Hepatocyte (in vitro differentiated cells): ENCODE measurements around the gene OR2AG2. TPM values are rescaled to one million over a fixed set of nuclear protein-coding genes. Genes with fewer than 3 reads are reported as not detected.

Source experiments
- DNase-seq: peaks from one replicate; pipeline ENCODE4 v3.0.0-alpha.2; 2016; ENCODE audit warnings: low spot score
- H2AFZ ChIP-seq: fragments of 200-600 bp; sonication (generic); 2 replicates; pipeline ENCODE4 v1.6.0; 2016; ENCODE audit warnings: antibody characterized with exemption, mild to moderate bottlenecking
- H3K27ac ChIP-seq: fragments of 200-600 bp; sonication (generic); 2 replicates; pipeline ENCODE4 v1.5.1; 2016; ENCODE audit warnings: mild to moderate bottlenecking
- H3K27me3 ChIP-seq: fragments of 200-600 bp; sonication (generic); 2 replicates; pipeline ENCODE4 v1.6.1; 2016
- H3K36me3 ChIP-seq: fragments of 200-600 bp; sonication (generic); replicated peaks from 2 replicates; pipeline ENCODE4 v1.5.1; 2016; ENCODE audit warnings: low read depth; ENCODE audit not compliant: insufficient read depth
- H3K4me1 ChIP-seq: fragments of 200-600 bp; sonication (generic); 2 replicates; pipeline ENCODE4 v1.5.1; 2016; ENCODE audit warnings: mild to moderate bottlenecking, moderate library complexity; ENCODE audit not compliant: insufficient read depth
- H3K4me2 ChIP-seq: fragments of 200-600 bp; sonication (generic); 2 replicates; pipeline ENCODE4 v1.6.0; 2016
- H3K4me3 ChIP-seq: fragments of 200-600 bp; sonication (generic); 2 replicates; pipeline ENCODE4 v1.5.1; 2016; ENCODE audit warnings: mild to moderate bottlenecking
- H3K79me2 ChIP-seq: fragments of 200-600 bp; sonication (generic); 2 replicates; pipeline ENCODE4 v1.6.0; 2017; ENCODE audit warnings: mild to moderate bottlenecking
- H3K9me2 ChIP-seq: fragments of 200-600 bp; sonication (generic); replicated peaks from 2 replicates; pipeline ENCODE4 v1.6.0; 2017; ENCODE audit warnings: mild to moderate bottlenecking; ENCODE audit not compliant: insufficient read depth
- H3K9me3 ChIP-seq: fragments of 200-600 bp; sonication (generic); 2 replicates; pipeline ENCODE4 v1.5.1; 2016; ENCODE audit warnings: low read depth, mild to moderate bottlenecking
- H4K20me1 ChIP-seq: fragments of 200-600 bp; sonication (generic); 2 replicates; pipeline ENCODE4 v1.6.0; 2016; ENCODE audit warnings: mild to moderate bottlenecking; ENCODE audit not compliant: insufficient read depth, poor library complexity, severe bottlenecking
- EZH2 ChIP-seq: fragments of 200-600 bp; sonication (generic); IDR thresholded peaks from 2 replicates; pipeline ENCODE4 v1.6.1; 2016; ENCODE audit warnings: antibody characterized with exemption, mild to moderate bottlenecking, borderline replicate concordance
- EZH2phosphoT487 ChIP-seq: fragments of 200-600 bp; sonication (generic); IDR thresholded peaks from one replicate; pipeline ENCODE4 v1.6.1; 2018; ENCODE audit warnings: antibody characterized with exemption, mild to moderate bottlenecking, low read depth, moderate library complexity; ENCODE audit not compliant: unreplicated experiment, severe bottlenecking
- WGBS: methylation state at CpG from one replicate; pipeline ENCODE4 v1.1.6; 2016; ENCODE audit warnings: low lambda C conversion rate; ENCODE audit errors: missing lambda C conversion rate; 5-methylcytosine and 5-hydroxymethylcytosine counted together
- polyA plus RNA-seq: library from polyadenylated mRNA; unstranded; fragments of >200 nt; fragmentation: Nextera tagmentation; extraction: Ambion mirVana; gene quantifications from 2 replicates; pipeline ENCODE4 v1.2.1, GENCODE V29; 2016
- total RNA-seq: library from RNA; depleted of rRNA; stranded (reverse); fragments of >200 nt; gene quantifications from 2 replicates; pipeline ENCODE4 v1.2.3, GENCODE V29; 2014
- TF ChIP-seq, protein P1 (sequence below): fragments of 200-600 bp; sonication (generic); IDR thresholded peaks from 2 replicates; pipeline ENCODE4 v1.5.1; 2016; ENCODE audit warnings: antibody characterized with exemption, mild to moderate bottlenecking; ENCODE audit not compliant: poor library complexity

The OR2AG2 gene
- total and polyA plus RNA-seq, 2 experiments from 2014 or later: 0.27 TPM; not detected in 1

DNA sequence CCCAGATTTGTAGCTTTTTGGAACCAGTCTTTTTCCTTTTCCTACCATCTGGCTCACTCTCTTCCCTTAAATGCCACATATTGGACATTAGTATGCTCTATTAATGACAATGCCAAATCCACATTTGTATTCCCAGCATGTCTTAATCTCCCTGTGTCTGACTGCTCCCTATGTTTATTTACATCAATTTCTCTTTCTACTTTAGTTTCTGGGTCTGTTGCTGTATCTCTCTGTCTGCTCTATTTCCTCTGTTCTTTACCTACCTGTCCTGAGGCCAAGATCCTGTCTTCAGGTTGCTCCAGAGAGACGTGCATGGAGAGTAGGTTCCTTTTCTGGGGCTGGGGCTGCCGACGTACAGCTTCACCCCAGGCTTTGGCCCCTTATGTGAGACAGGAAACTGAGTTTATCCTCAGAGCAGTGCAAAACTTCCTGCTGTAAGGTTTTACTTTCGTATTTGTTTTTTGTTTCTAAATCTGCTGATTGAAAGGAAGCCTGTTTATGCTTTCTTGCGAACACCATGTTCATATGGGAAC lies 25.6 kb downstream of the OR2AG2 start:
- Histone ChIP-seq H4K20me1 (no peaks in the 10 kb centered on the region), H3K4me2 (peak overlapping the region; percentile 39), H3K4me3 (no peak overlapping the region), H3K36me3 (no peaks in the 10 kb centered on the region), H3K79me2 (no peaks in the 10 kb centered on the region), H3K27me3 (no peaks in the 10 kb centered on the region), H2AFZ (peak overlapping the region; percentile 29), H3K4me1 (no peaks in the 10 kb centered on the region), H3K27ac (no peak overlapping the region), H3K9me2 (no peaks in the 10 kb centered on the region), H3K9me3 (no peaks in the 10 kb centered on the region)
- DNase-seq: no peak
- 71% methylated on average over 5 of the region's 5 CpGs for WGBS
- no peak for TF ChIP-seq EZH2
- TF ChIP-seq, protein P1, sequence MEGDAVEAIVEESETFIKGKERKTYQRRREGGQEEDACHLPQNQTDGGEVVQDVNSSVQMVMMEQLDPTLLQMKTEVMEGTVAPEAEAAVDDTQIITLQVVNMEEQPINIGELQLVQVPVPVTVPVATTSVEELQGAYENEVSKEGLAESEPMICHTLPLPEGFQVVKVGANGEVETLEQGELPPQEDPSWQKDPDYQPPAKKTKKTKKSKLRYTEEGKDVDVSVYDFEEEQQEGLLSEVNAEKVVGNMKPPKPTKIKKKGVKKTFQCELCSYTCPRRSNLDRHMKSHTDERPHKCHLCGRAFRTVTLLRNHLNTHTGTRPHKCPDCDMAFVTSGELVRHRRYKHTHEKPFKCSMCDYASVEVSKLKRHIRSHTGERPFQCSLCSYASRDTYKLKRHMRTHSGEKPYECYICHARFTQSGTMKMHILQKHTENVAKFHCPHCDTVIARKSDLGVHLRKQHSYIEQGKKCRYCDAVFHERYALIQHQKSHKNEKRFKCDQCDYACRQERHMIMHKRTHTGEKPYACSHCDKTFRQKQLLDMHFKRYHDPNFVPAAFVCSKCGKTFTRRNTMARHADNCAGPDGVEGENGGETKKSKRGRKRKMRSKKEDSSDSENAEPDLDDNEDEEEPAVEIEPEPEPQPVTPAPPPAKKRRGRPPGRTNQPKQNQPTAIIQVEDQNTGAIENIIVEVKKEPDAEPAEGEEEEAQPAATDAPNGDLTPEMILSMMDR: no peak
- no peak for TF ChIP-seq EZH2phosphoT487

DNA sequence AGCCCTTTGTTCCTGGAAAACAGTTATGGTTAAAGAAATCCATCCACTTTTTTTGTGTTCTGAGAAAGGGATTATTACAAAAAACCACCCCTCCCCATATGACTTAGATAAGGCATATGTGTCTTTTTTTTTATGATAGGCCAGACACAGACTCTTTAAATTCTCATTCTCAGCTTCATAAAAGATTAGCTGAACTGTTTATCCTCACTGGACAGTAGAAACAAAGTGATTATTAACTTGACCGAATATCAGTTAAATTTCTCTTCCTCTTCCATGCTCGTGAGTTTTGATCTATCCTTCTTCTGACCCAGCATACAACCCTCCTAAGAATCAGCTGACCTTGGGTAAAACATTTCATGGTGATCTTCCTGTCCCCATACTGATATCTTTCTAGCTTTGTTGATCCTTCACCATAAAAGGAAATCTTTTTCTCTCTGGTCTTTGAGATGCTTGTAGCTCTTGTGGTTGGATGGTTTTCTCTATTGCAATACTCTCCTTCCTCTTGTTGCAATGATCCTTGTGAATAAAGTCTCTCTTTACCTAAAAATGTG lies 26.2 kb downstream of the OR2AG2 start:
- no peak for DNase-seq
- Histone ChIP-seq H2AFZ (no peak overlapping the region), H3K27me3 (no peaks in the 10 kb centered on the region), H3K4me1 (no peaks in the 10 kb centered on the region), H3K9me3 (no peaks in the 10 kb centered on the region), H4K20me1 (no peaks in the 10 kb centered on the region), H3K9me2 (no peaks in the 10 kb centered on the region), H3K36me3 (no peaks in the 10 kb centered on the region), H3K79me2 (no peaks in the 10 kb centered on the region), H3K4me2 (peak overlapping the region; percentile 39), H3K27ac (no peak overlapping the region), H3K4me3 (no peak overlapping the region)
- TF ChIP-seq EZH2: no peak
- WGBS: 89% methylated on average over 2 of the region's 2 CpGs

DNA sequence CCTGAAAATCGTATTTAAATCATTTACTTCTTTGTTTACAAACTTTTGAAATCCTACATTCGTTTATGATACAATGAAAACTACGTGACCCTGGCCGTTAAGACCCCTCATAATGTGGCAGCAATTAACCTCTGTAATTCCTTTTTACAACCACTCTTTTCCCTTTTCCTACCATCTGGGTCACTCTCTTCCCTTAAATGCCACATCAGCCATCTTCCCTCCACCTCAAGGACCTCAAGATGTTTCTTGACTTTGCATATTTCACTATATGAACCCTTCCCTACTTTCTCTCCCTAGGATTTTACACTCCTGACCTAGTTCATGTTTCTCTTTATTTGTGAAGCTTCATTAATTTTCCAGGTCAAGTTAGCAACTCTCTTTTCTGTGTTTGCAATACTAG lies 26.8 kb downstream of the OR2AG2 start:
- no peaks in the 10 kb centered on the region for H4K20me1 ChIP-seq
- H3K9me3 ChIP-seq: no peaks in the 10 kb centered on the region
- H3K4me3 ChIP-seq: no peak overlapping the region
- no peak overlapping the region for H2AFZ ChIP-seq
- 75% methylated on average over 4 of the region's 4 CpGs for WGBS
- DNase-seq: no peak
- TF ChIP-seq, protein P1: no peak
- TF ChIP-seq EZH2phosphoT487 (no peak), EZH2 (no peak)
- H3K27ac ChIP-seq: no peak overlapping the region
- no peaks in the 10 kb centered on the region for H3K79me2 ChIP-seq
- H3K27me3 ChIP-seq: no peaks in the 10 kb centered on the region
- H3K4me1 ChIP-seq: no peaks in the 10 kb centered on the region
- H3K9me2 ChIP-seq: no peaks in the 10 kb centered on the region
- no peaks in the 10 kb centered on the region for H3K36me3 ChIP-seq
- H3K4me2 ChIP-seq: no peak overlapping the region

DNA sequence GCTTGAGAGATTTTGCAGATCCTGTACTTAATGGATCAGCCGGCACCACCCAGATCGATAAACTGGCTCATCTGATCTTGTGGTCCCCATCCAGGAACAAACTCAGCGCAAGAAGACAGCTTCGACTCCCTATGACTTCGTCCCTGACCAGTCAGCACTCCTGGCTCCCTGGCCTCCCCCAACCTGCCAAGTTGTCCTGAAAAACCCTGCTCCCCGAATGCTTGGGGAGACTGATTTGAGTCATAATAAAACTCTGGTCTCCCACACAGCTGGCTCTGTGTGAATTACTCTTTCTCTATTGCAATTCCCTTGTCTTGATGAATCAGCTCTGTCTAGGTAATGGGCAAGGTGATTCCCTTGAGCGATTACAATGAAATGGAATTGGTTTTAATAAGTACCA lies 29.5 kb downstream of the OR2AG2 start:
- no peak overlapping the region for H3K4me3 ChIP-seq
- no peaks in the 10 kb centered on the region for H4K20me1 ChIP-seq
- no peaks in the 10 kb centered on the region for H3K79me2 ChIP-seq
- no peak for DNase-seq
- H3K27ac ChIP-seq: no peak overlapping the region
- no peak overlapping the region for H3K4me2 ChIP-seq
- H3K4me1 ChIP-seq: no peaks in the 10 kb centered on the region
- no peaks in the 10 kb centered on the region for H3K27me3 ChIP-seq
- no peaks in the 10 kb centered on the region for H3K36me3 ChIP-seq
- H3K9me3 ChIP-seq: no peaks in the 10 kb centered on the region
- 81% methylated on average over 7 of the region's 7 CpGs for WGBS
- TF ChIP-seq EZH2phosphoT487: no peak
- TF ChIP-seq, protein P1: no peak
- no peak for TF ChIP-seq EZH2
- H3K9me2 ChIP-seq: no peaks in the 10 kb centered on the region
- H2AFZ ChIP-seq: no peak overlapping the region
